ENCODE data around the gene NQO1. TPM values are rescaled to one million over a fixed set of nuclear protein-coding genes. Genes with fewer than 3 reads are reported as not detected.

NQO1 gene
- total and polyA plus RNA-seq, 2 of the 13 experiments (the other 11 are each of a cell fraction or from before 2014, with no cell fraction given): 464 to 1,060 TPM

GRCh38 chr16:69761983-69762813 is 35.8 kb upstream of the NQO1 start, which contains the start of gene WWP2 (continued):
- TF ChIP-seq ZFYVE20 (CRISPR knock-in tag; IDR thresholded peaks at IDR 0.05; ENCODE audit: borderline replicate concordance, low read depth) (no peak), ZNF83 (CRISPR knock-in tag; IDR thresholded peaks at IDR 0.05; ENCODE audit: borderline replicate concordance) (no peak), ZNF670 (CRISPR knock-in tag; IDR thresholded peaks at IDR 0.05; ENCODE audit: borderline replicate concordance) (peak; percentile 22; the same call in 1 of the 2 replicates), MAZ (IDR thresholded peaks at IDR 0.05; ENCODE audit: borderline replicate concordance, low read depth, low read length) (peak; percentile 10; the same call in 1 of the 2 replicates), MAZ (CRISPR knock-in tag; IDR thresholded peaks at IDR 0.05; ENCODE audit: low read depth) (peak; percentile 78), NCOA5 (CRISPR knock-in tag; IDR thresholded peaks at IDR 0.05) (no peak), HOXA7 (CRISPR knock-in tag; IDR thresholded peaks at IDR 0.05) (no peak), CBX5 (CRISPR knock-in tag; IDR thresholded peaks at IDR 0.05; ENCODE audit: borderline replicate concordance) (no peak), RFXAP (CRISPR knock-in tag; IDR thresholded peaks at IDR 0.05; ENCODE audit: borderline replicate concordance) (peak; percentile 26), ZBTB33 (CRISPR knock-in tag; IDR thresholded peaks at IDR 0.05) (no peak), TGIF2 (CRISPR knock-in tag; IDR thresholded peaks at IDR 0.05) (peak; percentile 40; the same call in 1 of the 2 replicates), RBM39 (IDR thresholded peaks at IDR 0.05; ENCODE audit: low read depth, low read length, poor library complexity, severe bottlenecking) (peak; percentile 88), ZBTB40 (IDR thresholded peaks at IDR 0.05) (no peak), ZBTB40 (CRISPR knock-in tag; IDR thresholded peaks at IDR 0.05) (peak; percentile 67; the same call in 1 of the 2 replicates), FOSL2 (CRISPR knock-in tag; IDR thresholded peaks at IDR 0.05) (peak; percentile 49)

Measured in HepG2 (cell line).